Mesenchymal stem cell (in vitro differentiated cells and primary cell): ENCODE data around the gene CRHR1.
"Not testable (repeated sequence)": the region's sequence is repeated elsewhere in the genome, so short reads cannot be mapped to it uniquely, and the experiment has no call there.

ENCODE experiments used
- DNase-seq: peaks from one replicate; pipeline ENCODE4 v3.0.0-alpha.2; 2013
- H2AFZ ChIP-seq: one replicate; pipeline ENCODE4 v1.6.1; 2013; ENCODE audit warnings: low read depth, mild to moderate bottlenecking, control low read depth, inconsistent platforms, low read length, moderate library complexity
- H2AK5ac ChIP-seq: 2 replicates; pipeline ENCODE4 v1.6.1; 2013; ENCODE audit warnings: low read length, moderate library complexity, mild to moderate bottlenecking, inconsistent platforms; ENCODE audit not compliant: severe bottlenecking
- H2BK120ac ChIP-seq: one replicate; pipeline ENCODE4 v1.6.1; 2013; ENCODE audit warnings: low read depth, mild to moderate bottlenecking, inconsistent platforms, low read length, moderate library complexity
- H2BK12ac ChIP-seq, 2 experiments: one replicate each; pipeline ENCODE4 v1.6.1; 2013; ENCODE audit warnings: inconsistent platforms in 2 of 2, low read length in 2 of 2, mild to moderate bottlenecking in 2 of 2, moderate library complexity in 2 of 2, control low read depth in 1 of 2
- H2BK15ac ChIP-seq: one replicate; pipeline ENCODE4 v1.6.1; 2013; ENCODE audit warnings: mild to moderate bottlenecking, low read depth, inconsistent platforms; ENCODE audit not compliant: poor library complexity, severe bottlenecking
- H2BK5ac ChIP-seq: 2 replicates; pipeline ENCODE4 v1.6.1; 2013; ENCODE audit warnings: low read depth, mild to moderate bottlenecking, low read length, control low read depth, inconsistent platforms; ENCODE audit not compliant: poor library complexity, severe bottlenecking
- H3K14ac ChIP-seq, 2 experiments: one replicate each; pipeline ENCODE4 v1.6.1; 2013; ENCODE audit warnings: inconsistent platforms in 2 of 2, low read length in 2 of 2, control low read depth in 1 of 2, mild to moderate bottlenecking in 1 of 2, moderate library complexity in 1 of 2
- H3K18ac ChIP-seq, 2 experiments: one replicate each; pipeline ENCODE4 v1.6.1; 2013; ENCODE audit warnings: inconsistent platforms in 2 of 2, low read length in 2 of 2, control low read depth in 1 of 2, low read depth in 1 of 2, mild to moderate bottlenecking in 1 of 2
- H3K23ac ChIP-seq, 2 experiments: one replicate each; pipeline ENCODE4 v1.6.1; 2013; ENCODE audit warnings: inconsistent platforms in 2 of 2, low read length in 2 of 2, mild to moderate bottlenecking in 2 of 2, moderate library complexity in 2 of 2, control low read depth in 1 of 2
- H3K27ac ChIP-seq: 2 replicates; pipeline ENCODE4 v1.5.1; 2013; ENCODE audit warnings: mild to moderate bottlenecking, moderate library complexity, low read length, control low read depth, inconsistent platforms; ENCODE audit not compliant: poor library complexity, severe bottlenecking
- H3K27me3 ChIP-seq, 2 experiments: 2 replicates each; pipeline versions ENCODE4 v1.6.1 to v1.7.0; 2013; ENCODE audit warnings: low read length in 2 of 2, mild to moderate bottlenecking in 2 of 2, moderate library complexity in 2 of 2, control low read depth in 1 of 2, inconsistent platforms in 1 of 2; ENCODE audit not compliant: control insufficient read depth in 1 of 2, insufficient read depth in 1 of 2
- H3K36me3 ChIP-seq, 2 experiments: 2 replicates each; pipeline versions ENCODE4 v1.6.1 to v1.7.0; 2013; ENCODE audit warnings: low read length in 2 of 2, control low read depth in 1 of 2, inconsistent platforms in 1 of 2, low read depth in 1 of 2, mild to moderate bottlenecking in 1 of 2; ENCODE audit not compliant: insufficient read depth in 2 of 2, control insufficient read depth in 1 of 2
- H3K4ac ChIP-seq, 2 experiments: one replicate each; pipeline ENCODE4 v1.6.1; 2013; ENCODE audit warnings: inconsistent platforms in 2 of 2, low read length in 2 of 2, mild to moderate bottlenecking in 2 of 2, moderate library complexity in 2 of 2, control low read depth in 1 of 2, low read depth in 1 of 2
- H3K4me1 ChIP-seq: 2 replicates; pipeline ENCODE4 v1.6.1; 2013; ENCODE audit warnings: low read depth, low read length, control low read depth; ENCODE audit not compliant: control insufficient read depth, insufficient read depth
- H3K4me2 ChIP-seq: 2 replicates; pipeline ENCODE4 v1.6.1; 2013; ENCODE audit warnings: low read length, mild to moderate bottlenecking, inconsistent platforms; ENCODE audit not compliant: poor library complexity, severe bottlenecking
- H3K4me3 ChIP-seq, 2 experiments: 2 replicates each; pipeline versions ENCODE4 v1.5.1 to v1.7.0; 2013; ENCODE audit warnings: low read length in 2 of 2, mild to moderate bottlenecking in 2 of 2, control low read depth in 1 of 2, low read depth in 1 of 2; ENCODE audit not compliant: insufficient read depth in 1 of 2
- H3K79me1 ChIP-seq: replicated peaks from 2 replicates; pipeline ENCODE4 v1.6.1; 2013; ENCODE audit warnings: mild to moderate bottlenecking, control low read depth, low read length, inconsistent platforms; ENCODE audit not compliant: poor library complexity, severe bottlenecking
- H3K9ac ChIP-seq: 2 replicates; pipeline ENCODE4 v1.7.0; 2013; ENCODE audit warnings: mild to moderate bottlenecking, low read length, moderate library complexity
- H3K9me3 ChIP-seq: 2 replicates; pipeline ENCODE4 v1.7.0; 2013; ENCODE audit warnings: mild to moderate bottlenecking, low read length; ENCODE audit not compliant: control insufficient read depth
- H4K8ac ChIP-seq: one replicate; pipeline ENCODE4 v1.6.1; 2013; ENCODE audit warnings: inconsistent platforms, mild to moderate bottlenecking, low read length, moderate library complexity
- H4K91ac ChIP-seq: one replicate; pipeline ENCODE4 v1.6.1; 2013; ENCODE audit warnings: mild to moderate bottlenecking, low read length, inconsistent platforms
- whole genome bisulfite sequencing: methylation state at CpG from one replicate; pipeline ENCODE4 v1.1.7; 2013; ENCODE audit warnings: mixed read lengths; 5-methylcytosine and 5-hydroxymethylcytosine counted together

Gene CRHR1

DNA sequence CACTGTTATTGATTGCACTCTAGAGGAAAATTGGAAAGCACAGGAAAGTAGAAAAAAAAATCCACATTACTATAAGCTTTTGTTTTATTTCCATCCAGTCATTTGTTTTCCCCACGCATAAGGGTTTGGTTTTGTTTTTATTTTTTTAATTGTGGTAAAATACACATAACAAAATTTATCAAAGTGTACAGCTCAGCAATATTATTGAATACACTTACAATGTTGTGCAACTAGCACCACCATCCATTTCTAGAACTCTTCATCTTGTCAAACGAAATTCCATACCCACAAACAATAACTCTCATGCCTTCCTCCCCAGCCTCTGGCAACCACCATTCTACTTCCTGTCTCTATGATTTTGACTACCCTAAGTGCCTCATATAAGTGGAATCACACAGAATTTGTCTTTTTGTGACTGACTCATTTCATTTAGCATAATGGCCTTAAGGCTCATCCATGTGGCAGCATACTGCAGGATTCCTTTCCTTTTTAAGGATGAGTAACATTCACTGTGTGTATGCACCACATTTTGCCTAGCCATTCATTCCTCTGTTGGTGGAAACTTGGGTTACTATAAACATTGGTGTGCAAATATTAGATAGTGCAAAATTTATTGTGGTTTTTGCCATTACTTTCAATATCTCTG, 71.7 kb downstream of the CRHR1 start:
- Histone ChIP-seq H3K36me3 (no peaks in the 10 kb centered on the region), H4K91ac (no peak overlapping the region), H3K14ac (no peak overlapping the region), H3K4me1 (peaks cover 2% of the 10 kb centered on the region), H3K18ac (no peak overlapping the region), H3K9ac (no peak overlapping the region), H2AK5ac (no peak overlapping the region), H2BK15ac (no peak overlapping the region), H3K9me3 (no peaks in the 10 kb centered on the region), H2AFZ (no peak overlapping the region), H3K4me3 (no peak overlapping the region), H3K27me3 (peaks cover 22 to 50% of the 10 kb centered on the region in 2 experiments), H3K27ac (no peak overlapping the region), H3K4me2 (no peak overlapping the region), H3K23ac (no peak overlapping the region), H4K8ac (no peak overlapping the region), H2BK12ac (no peak overlapping the region), H3K4ac (no peak overlapping the region), H2BK120ac (no peak overlapping the region), H2BK5ac (no peak overlapping the region), H3K79me1 (no peaks in the 10 kb centered on the region)
- DNase-seq: no peak
- 67% methylated on average over 1 of the region's 2 CpGs for WGBS

DNA sequence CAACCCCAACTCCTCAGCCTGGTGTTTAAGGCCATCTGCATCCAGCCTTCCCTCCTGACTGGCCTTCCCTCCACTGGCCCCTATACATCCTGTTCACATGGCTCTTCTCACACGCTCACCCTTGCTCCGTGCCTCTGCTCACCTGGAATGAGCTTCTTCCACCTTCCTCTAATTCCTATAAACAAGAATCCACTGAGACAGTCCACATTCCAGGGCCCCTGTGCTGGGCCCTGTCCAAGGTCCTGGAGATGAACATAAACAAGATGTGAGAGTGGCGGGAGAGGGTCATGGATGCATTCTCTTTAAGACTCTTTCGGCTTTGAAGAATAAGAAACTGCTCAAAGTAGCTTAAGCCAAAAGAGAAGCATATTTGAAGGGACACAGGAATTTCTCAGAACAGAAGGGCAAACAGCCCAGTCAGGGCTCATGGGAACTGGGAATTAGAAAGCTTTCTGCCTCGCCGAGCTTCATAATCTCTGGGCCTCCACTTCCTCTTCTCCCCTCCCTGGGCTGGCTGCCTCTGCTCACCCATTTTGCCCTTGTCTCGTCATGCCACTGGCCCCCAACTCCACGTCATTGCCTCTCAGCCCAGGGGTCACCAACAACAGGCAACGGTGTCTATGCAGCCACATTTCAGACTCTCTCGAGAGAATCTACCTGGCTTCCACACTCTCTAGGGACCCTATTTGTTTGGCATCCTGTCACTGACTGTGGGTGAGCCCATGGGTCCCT, 74.0 kb downstream of the CRHR1 start:
- peaks cover 2% of the 10 kb centered on the region for H3K4me1 ChIP-seq
- no peak overlapping the region for H3K4me3 ChIP-seq
- H3K14ac ChIP-seq: no peak overlapping the region
- H2BK5ac ChIP-seq: no peak overlapping the region
- H4K91ac ChIP-seq: no peak overlapping the region
- no peak overlapping the region for H3K4ac ChIP-seq
- H3K79me1 ChIP-seq: no peaks in the 10 kb centered on the region
- H3K27ac ChIP-seq: no peak overlapping the region
- H3K18ac ChIP-seq: no peak overlapping the region
- H3K9me3 ChIP-seq: no peaks in the 10 kb centered on the region
- no peak overlapping the region for H2BK12ac ChIP-seq
- no peak overlapping the region for H3K4me2 ChIP-seq
- H2AFZ ChIP-seq: no peak overlapping the region
- H2BK120ac ChIP-seq: no peak overlapping the region
- no peak overlapping the region for H2BK15ac ChIP-seq
- H3K27me3 ChIP-seq: peaks cover 4 to 45% of the 10 kb centered on the region in 2 experiments
- H3K23ac ChIP-seq: no peak overlapping the region
- no peaks in the 10 kb centered on the region for H3K36me3 ChIP-seq
- 45% methylated on average over 10 of the region's 10 CpGs for WGBS
- H2AK5ac ChIP-seq: no peak overlapping the region
- H4K8ac ChIP-seq: no peak overlapping the region
- DNase-seq: peak; percentile 43
- H3K9ac ChIP-seq: no peak overlapping the region

DNA sequence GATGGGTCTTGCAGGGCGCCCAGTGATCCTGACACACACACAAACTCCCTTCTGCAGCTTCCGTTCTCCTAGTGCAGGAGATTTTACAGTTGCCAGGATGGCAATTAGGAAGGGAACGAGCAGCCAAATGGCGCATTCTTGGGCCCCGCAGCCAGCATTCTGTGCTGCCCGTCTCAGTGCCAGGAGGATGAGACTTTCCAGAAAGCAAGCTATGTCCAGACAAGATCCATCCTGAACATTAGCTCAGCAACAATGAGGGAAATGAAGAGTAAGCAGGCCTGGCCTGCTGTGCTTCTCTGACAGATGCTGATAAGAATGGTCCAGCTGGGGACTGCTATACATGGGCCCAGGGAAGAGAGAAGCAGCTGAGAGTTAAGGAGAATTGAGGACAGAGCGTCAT, 77.0 kb downstream of the CRHR1 start:
- Histone ChIP-seq H3K36me3 (no peaks in the 10 kb centered on the region), H4K91ac (no peak overlapping the region), H4K8ac (no peak overlapping the region), H3K4me2 (no peak overlapping the region), H2BK120ac (no peak overlapping the region), H2BK12ac (no peak overlapping the region), H3K27ac (no peak overlapping the region), H2BK15ac (no peak overlapping the region), H2AFZ (no peak overlapping the region), H2AK5ac (no peak overlapping the region), H2BK5ac (no peak overlapping the region), H3K4me1 (peaks cover 2% of the 10 kb centered on the region), H3K23ac (no peak overlapping the region), H3K4me3 (no peak overlapping the region), H3K14ac (no peak overlapping the region), H3K79me1 (no peaks in the 10 kb centered on the region), H3K27me3 (peaks cover 15 to 63% of the 10 kb centered on the region in 2 experiments), H3K9ac (no peak overlapping the region), H3K4ac (no peak overlapping the region), H3K9me3 (no peaks in the 10 kb centered on the region), H3K18ac (no peak overlapping the region)
- no peak for DNase-seq
- WGBS: 91% methylated on average over 7 of the region's 7 CpGs

DNA sequence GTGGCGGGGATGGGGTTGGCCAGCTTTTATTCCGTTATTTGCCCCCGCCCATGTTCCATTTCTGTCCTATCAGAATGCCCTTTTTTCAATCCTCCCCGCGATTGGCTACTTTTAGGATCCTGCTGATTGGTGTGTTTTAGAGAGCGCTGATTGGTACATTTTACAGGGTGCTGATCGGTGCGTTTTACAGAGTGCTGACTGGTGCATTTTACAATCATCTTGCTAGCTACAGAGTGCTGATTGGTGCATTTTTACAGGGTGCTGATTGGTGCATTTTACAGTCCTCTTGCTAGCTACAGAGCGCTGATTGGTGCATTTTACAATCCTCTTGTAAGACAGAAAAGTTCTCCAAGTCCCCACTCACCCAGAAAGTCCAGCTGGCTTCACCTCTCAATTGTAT, 78.0 kb downstream of the CRHR1 start:
- H3K9me3 ChIP-seq, DNase-seq, H2BK15ac ChIP-seq, H3K14ac ChIP-seq, H2BK120ac ChIP-seq, H4K91ac ChIP-seq, H2AFZ ChIP-seq, H3K9ac ChIP-seq, H3K4me3 ChIP-seq, H3K36me3 ChIP-seq, H3K4me2 ChIP-seq, H3K23ac ChIP-seq, H3K18ac ChIP-seq, H2BK5ac ChIP-seq, H3K27ac ChIP-seq, H2BK12ac ChIP-seq, H3K4me1 ChIP-seq, H2AK5ac ChIP-seq, H3K4ac ChIP-seq, H4K8ac ChIP-seq, H3K79me1 ChIP-seq: not testable (repeated sequence)
- 83% methylated on average over 5 of the region's 9 CpGs for WGBS
- peaks cover 21 to 66% of the 10 kb centered on the region in 2 experiments for H3K27me3 ChIP-seq
